ENCODE data around the gene POLR1C. TPM values are rescaled to one million over a fixed set of nuclear protein-coding genes. Genes with fewer than 3 reads are reported as not detected.
"Not testable (repeated sequence)": the region's sequence is repeated elsewhere in the genome, so short reads cannot be mapped to it uniquely, and the experiment has no call there.

The POLR1C gene
- 28.5 and 35.8 TPM in 2 replicates for total RNA-seq

- TF ChIP-seq CTCF (IDR thresholded peaks at IDR 0.05; ENCODE audit: insufficient read depth, low read depth, low read length), result no peak
- peak; percentile 98 for DNase-seq (ENCODE audit: low read depth)
- H3K4me3 ChIP-seq (ENCODE audit: low read depth, low read length), result peak within 1 kb of the TSS; percentile 89
Observed at GRCh38 chr6:43516697-43517504, at the start of gene POLR1C, which contains the start of gene YIPF3. Gene POLR1C (plus strand): TSS chr6:43517089. CDS start chr6:43517110, 21 bp downstream. Gene YIPF3 (minus strand): TSS chr6:43516926. CDS start chr6:43516807, 119 bp downstream.

GRCh38 chr6:43467265-43467664, 49.6 kb upstream of the POLR1C start:
- not testable (repeated sequence) for DNase-seq (ENCODE audit: low read depth); H3K4me3 ChIP-seq (ENCODE audit: low read depth, low read length)

- no peak overlapping the region for H3K4me3 ChIP-seq (ENCODE audit: low read depth, low read length)
- DNase-seq (ENCODE audit: low read depth), result no peak
- TF ChIP-seq CTCF (IDR thresholded peaks at IDR 0.05; ENCODE audit: insufficient read depth, low read depth, low read length), result no peak
Observed at GRCh38 chr6:43467752-43468151, 49.1 kb upstream of the POLR1C start.

GRCh38 chr6:43468240-43468639, 48.6 kb upstream of the POLR1C start:
- no peak overlapping the region for H3K4me3 ChIP-seq (ENCODE audit: low read depth, low read length)
- TF ChIP-seq CTCF (IDR thresholded peaks at IDR 0.05; ENCODE audit: insufficient read depth, low read depth, low read length), result no peak
- no peak for DNase-seq (ENCODE audit: low read depth)

GRCh38 chr6:43468748-43469681, 47.9 kb upstream of the POLR1C start:
- TF ChIP-seq CTCF (IDR thresholded peaks at IDR 0.05; ENCODE audit: insufficient read depth, low read depth, low read length), result no peak
- DNase-seq (ENCODE audit: low read depth), result no peak
- H3K4me3 ChIP-seq (ENCODE audit: low read depth, low read length), result no peak overlapping the region

GRCh38 chr6:43469947-43470346, 46.9 kb upstream of the POLR1C start:
- TF ChIP-seq CTCF (IDR thresholded peaks at IDR 0.05; ENCODE audit: insufficient read depth, low read depth, low read length), result no peak
- no peak overlapping the region for H3K4me3 ChIP-seq (ENCODE audit: low read depth, low read length)
- no peak for DNase-seq (ENCODE audit: low read depth)

GRCh38 chr6:43471399-43471798, 45.5 kb upstream of the POLR1C start:
- no peak for DNase-seq (ENCODE audit: low read depth)
- H3K4me3 ChIP-seq (ENCODE audit: low read depth, low read length), result no peak overlapping the region
- no peak for TF ChIP-seq CTCF (IDR thresholded peaks at IDR 0.05; ENCODE audit: insufficient read depth, low read depth, low read length)
